GM12801 (cell line): ENCODE measurements around the gene SRCIN1.

Experiments used
- CTCF ChIP-seq: IDR thresholded peaks from one replicate; pipeline ENCODE4 v1.5.1; 2011; ENCODE audit warnings: control low read depth; ENCODE audit not compliant: insufficient read length; ENCODE audit errors: extremely low read depth

SRCIN1 gene

GRCh38 chr17:38605841-38606645, at the start of gene SRCIN1:
Gene SRCIN1 (minus strand): TSS chr17:38605952. CDS start chr17:38605705, 247 bp downstream.
- TF ChIP-seq CTCF = no peak

GRCh38 chr17:38654411-38655398, 49.0 kb upstream of the SRCIN1 start:
- no peak for TF ChIP-seq CTCF

- no peak for TF ChIP-seq CTCF
These were observed 47.9 kb upstream of the SRCIN1 start for GRCh38 chr17:38653679-38654078.

GRCh38 chr17:38653230-38653629, 47.5 kb upstream of the SRCIN1 start:
- TF ChIP-seq CTCF = no peak

GRCh38 chr17:38637951-38638350, 32.2 kb upstream of the SRCIN1 start:
- no peak for TF ChIP-seq CTCF

- no peak for TF ChIP-seq CTCF
These were observed 30.3 kb upstream of the SRCIN1 start for GRCh38 chr17:38636054-38636453.

GRCh38 chr17:38632334-38632733, 26.6 kb upstream of the SRCIN1 start:
- TF ChIP-seq CTCF = no peak
